NCI-H460 (cell line): ENCODE measurements around the gene TP53RK. TPM values are rescaled to one million over a fixed set of nuclear protein-coding genes. Genes with fewer than 3 reads are reported as not detected.
"Not testable (repeated sequence)": the region's sequence is repeated elsewhere in the genome, so short reads cannot be mapped to it uniquely, and the experiment has no call there.

Source experiments
- DNase-seq: peaks from one replicate; pipeline ENCODE4 v3.0.0-alpha.2; 2016; ENCODE audit warnings: low read depth; ENCODE audit errors: extremely low read depth
- total RNA-seq: library from RNA; depleted of rRNA; stranded (reverse); fragments of >200 nt; shearing (Covaris generic); gene quantifications from 2 replicates; pipeline ENCODE4 v1.2.3, GENCODE V29; 2014

Gene TP53RK
- total RNA-seq, 1 experiment from 2014 or later: 24.2 TPM

DNA sequence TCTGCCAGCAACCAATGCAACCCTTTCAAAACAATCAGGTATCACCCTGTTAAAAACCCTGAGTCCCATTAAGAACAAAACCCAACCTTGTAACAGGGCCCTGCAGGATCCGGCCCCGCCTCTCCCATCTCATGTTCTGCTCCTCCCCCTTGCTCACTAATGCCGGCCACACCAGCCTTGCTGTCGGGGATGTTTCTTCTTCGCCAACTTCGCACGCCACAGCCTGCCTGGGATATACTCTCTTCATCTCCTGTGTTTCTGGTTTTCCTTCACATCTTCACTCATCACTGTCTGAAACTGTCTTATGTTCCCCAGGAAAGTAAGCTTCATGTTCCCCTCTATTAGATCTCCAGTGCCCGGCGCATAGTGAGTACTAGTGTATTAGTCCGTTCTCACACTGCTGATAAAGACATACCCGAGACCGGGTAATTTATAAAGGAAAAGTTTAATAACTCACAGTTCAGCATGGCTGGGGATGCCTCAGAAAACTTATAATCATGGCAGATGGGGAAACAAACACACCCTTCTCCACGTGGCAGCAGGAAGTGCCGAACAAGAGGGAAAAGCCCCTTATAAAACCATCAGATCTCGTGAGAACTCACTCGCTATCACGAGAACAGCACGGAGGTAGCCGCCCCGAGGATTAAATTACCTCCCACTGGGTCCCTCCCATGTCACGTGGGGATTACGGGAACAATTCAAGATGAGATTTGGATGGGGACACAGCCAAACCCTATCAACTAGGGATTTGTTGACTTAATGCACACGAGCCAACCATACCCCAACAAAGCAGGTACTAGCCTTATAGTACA, 5.1 kb downstream of the TP53RK start:
- DNase-seq: no peak

DNA sequence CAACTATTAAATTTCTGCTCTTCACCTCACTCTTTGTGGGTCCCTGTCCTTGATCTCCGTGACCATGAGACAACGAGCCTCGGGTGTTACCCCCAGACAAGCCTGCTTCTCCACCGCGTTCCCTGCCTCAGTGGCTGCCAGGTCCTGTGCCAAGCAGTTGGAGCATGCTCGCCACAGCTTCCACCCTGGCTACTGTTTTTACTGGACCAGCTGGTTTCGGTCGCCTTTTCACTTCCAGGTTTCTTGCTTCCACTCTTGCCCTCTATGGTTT, 5.6 kb downstream of the TP53RK start:
- no peak for DNase-seq

GRCh38 chr20:46683011-46683667, 6.1 kb downstream of the TP53RK start:
- DNase-seq: no peak

DNA sequence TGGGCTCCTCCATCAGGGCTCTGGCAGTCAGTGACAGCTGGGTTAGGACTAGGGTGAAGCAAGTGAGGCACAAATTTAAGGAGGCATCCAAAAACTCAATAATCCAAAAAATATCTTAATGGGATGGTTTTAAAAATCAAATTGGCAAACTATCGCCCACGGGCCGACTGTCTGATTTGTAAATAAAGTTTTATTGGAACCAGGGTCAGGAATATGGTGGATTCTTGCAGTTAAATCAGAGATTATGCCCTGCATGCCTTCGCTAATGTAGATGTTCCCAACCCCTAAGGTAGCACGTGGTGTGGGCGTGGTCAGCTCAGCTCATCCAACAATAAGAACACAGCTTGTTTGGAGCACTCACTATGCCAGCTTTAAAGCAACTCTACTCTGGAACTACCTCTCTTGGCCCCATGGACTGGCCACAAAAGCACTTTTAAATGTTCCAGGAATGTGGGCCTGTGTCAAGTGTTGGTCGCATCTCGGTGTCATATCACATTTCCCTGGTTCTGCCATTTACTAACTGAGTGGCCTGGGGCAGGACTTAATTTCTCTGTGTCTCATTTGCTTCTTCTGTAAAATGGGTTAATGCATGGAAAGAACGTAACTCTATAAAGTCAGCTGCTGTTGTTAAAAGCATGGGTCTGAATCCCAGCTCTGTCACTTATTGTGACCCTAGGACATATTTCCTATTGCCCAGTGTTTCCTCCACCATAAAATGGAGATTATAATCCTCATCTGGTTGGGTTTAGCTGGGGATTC, 7.0 kb downstream of the TP53RK start:
- DNase-seq: no peak

DNA sequence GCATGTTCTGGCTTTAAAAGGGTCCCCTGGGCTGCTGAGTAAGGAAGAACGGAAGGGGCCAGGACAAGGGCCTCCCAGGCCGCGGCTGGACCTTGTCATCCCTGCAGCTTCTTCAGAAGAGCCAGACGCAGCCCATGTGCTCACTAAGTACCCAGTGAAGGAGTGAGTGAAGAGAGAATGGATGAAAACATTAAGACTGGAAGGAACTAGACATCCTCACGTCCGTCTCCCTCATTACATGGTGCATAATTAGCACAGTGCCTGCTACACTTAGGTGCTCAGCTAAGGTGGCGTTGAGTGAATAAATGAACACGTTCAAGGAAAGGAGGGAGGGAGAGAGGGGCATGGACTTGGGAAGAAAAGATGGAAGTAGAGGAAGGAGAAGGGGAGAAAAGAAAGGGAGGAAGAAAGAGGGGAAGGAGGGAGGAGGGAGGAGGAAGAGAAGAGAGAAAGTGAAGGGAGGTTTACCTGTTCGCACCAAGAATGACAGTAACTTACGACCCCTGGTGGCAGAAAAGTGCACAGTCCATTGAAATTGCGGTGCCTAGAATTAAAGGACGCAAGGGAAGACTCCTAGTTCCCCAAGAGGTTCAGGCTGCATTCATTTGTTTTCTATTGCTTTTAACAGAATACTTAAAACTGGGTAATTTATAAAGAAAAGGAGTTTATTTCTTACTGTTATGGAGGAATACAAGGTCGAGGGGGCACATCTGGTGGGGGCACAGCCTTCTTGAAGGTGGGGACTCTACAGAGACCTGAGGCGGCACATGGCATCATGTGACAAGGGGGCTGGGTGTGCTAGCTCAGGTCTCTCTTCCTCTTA, 8.0 kb downstream of the TP53RK start:
- peak; percentile 54 for DNase-seq

DNA sequence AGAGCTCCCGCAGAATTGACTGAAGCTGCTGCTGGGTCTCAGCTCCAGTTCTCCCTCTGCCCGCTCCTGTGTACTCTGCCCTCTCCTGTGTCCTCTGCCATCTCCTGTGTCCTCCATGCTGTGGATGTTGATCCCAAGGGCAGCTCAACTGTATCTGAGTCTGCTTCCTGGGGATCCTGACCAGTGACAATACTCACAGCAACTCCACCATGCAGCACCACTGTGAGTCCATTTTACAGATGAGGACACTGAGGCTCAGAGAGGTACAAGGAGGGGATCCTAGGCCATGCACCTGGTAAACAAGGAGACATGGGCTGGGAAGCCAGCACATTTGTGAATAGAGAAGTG, 8.6 kb downstream of the TP53RK start:
- DNase-seq: no peak

GRCh38 chr20:46678516-46678915, 10.7 kb downstream of the TP53RK start:
- DNase-seq: no peak

DNA sequence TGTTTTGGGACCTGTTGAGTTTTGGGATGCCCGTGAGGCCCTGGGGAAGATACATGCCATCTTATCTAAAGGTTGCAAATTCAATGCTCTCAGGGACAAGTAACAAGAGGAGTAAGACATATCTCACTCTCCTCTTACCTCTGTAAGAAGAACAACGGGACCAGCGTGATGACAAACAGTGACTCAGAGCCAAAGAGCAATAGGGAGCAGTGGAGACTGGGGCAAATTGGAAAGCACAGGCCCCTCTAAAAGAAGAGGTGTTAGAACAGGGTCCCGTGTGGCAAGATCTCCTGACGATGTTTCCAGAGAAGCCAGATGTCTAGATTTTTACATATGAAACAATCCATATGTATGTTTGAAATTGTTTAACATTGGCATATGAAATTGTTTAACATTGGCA, 11.6 kb downstream of the TP53RK start:
- DNase-seq: no peak

- DNase-seq: not testable (repeated sequence)
Observed at GRCh38 chr20:46676649-46677316, 12.5 kb downstream of the TP53RK start.

GRCh38 chr20:46674253-46675083, 14.8 kb downstream of the TP53RK start:
- DNase-seq: no peak

GRCh38 chr20:46673394-46674252, 15.6 kb downstream of the TP53RK start:
- no peak for DNase-seq

DNA sequence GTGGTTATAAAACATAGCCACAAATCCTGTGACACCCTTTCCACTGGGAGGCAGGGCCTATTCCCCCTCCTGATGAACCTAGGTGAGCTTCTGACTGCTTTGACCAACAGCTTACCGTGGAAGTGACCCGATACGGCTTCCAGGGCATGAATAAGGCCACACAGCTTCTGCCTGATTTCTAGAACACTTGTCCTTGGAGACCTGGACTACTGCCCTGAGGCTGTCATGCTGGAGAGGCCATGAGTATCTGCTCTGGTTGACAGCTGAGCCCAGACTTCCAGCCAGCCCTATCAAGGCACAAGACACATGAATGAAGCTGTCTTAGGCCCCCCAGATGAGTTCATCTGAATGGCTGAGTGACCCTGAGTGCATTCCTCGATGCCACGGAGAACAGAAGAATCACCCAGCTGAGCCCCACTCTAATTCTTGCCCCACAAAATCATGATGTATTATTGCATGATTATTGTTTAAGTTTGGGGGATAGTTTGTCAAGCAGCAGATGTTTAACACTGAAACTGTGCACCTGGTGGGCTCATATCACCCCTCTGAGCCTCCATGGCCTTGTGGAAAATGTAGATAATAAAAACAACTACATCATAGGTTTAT, 16.6 kb downstream of the TP53RK start:
- DNase-seq: no peak

- DNase-seq: no peak
Observed at GRCh38 chr20:46671866-46672542, 17.2 kb downstream of the TP53RK start.

DNA sequence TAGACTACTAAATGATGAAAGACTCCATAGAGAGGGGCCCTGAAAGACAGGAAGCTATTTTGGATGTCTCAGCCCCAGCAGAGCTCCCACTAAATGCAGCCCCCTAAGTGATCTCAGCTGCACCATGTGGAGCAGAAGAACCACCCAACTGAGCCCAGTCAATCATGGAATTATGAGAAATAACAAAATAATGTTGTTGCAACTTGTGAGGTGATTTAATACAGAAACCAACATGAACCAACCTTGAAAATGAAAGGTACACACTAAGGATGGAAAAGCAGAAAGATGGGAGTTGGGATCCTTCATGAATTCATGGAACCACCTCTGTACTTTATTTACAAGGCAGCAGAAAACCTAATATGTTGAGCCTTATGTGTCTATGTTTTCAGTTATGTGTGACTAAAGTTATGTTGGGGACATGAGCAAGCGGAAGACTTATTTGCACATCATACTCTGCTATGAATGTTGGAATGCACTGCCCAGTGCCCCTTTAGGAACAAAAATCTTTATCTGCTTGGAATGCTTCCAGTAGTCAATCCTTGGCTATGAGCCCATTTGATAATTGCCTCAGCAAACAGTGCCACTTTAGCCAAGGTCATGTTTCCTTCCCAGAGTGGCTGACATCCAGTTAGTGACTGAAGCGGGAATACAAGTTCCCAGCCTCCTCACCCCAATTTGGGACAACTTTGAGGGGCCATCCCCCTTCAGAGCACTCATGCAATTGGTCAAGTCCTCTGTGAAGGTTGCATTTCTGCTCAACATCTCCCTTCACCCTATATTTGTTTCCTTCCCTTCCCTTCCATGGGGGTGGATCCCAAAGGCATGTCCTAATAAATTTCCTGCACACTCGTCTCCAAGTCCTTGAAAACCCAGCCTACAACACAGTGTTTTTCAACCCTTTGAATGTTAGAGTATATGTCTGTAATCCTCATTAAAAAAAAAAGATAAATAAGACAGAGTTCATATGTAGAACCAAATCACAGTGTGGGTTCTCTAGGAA, 18.4 kb downstream of the TP53RK start:
- no peak for DNase-seq

DNA sequence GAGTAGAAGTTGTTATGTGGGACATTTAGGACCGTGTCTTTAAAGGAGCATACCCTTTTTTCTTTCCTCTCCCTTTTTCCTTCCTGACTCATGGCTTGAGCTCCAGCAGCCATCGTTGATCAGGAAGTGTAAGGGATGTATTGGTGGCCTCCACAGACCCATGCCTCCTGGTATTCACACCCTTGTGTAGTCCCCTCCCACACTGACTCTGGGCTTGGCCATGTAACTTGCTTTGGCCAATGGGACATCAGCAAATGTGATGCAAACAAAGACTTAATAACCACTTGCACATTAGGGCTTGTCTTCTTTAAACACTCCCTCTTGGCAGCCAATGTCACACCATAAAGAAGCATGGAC, 19.0 kb downstream of the TP53RK start:
- DNase-seq: no peak

DNA sequence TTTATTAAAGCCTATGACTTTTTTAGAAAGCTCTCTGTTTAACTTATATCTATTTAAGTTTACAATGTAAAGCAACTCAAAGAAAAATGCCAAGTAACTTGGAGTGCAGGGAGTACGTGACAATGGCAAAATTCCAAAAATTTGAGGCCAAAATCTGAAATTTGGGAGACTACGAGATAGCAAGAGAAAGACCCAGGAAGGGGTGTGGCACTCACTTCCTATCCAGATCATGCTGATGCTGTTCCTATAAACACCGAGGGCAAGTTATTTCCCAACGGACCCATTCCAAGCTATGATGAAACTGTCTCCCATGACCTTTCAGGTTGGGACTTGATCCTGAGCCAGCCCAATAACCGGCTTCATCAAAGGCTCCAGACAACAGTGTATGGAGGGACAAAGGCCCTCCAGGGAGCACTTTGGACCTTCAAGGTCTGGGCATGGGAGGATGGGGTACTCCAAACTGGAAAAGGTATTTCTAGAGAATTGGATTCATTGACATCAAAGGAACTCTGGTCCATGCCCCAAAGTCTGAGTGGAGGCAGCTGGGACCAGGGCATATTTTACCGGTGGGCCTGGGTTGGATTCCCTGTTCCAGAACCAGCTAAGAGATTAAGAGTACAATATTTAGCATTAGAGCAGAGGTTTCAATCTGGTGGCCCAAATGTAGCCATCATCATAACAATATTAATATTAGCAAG, 22.3 kb downstream of the TP53RK start:
- no peak for DNase-seq
